ENCODE measurements around the gene C10orf53.

Gene C10orf53

DNA sequence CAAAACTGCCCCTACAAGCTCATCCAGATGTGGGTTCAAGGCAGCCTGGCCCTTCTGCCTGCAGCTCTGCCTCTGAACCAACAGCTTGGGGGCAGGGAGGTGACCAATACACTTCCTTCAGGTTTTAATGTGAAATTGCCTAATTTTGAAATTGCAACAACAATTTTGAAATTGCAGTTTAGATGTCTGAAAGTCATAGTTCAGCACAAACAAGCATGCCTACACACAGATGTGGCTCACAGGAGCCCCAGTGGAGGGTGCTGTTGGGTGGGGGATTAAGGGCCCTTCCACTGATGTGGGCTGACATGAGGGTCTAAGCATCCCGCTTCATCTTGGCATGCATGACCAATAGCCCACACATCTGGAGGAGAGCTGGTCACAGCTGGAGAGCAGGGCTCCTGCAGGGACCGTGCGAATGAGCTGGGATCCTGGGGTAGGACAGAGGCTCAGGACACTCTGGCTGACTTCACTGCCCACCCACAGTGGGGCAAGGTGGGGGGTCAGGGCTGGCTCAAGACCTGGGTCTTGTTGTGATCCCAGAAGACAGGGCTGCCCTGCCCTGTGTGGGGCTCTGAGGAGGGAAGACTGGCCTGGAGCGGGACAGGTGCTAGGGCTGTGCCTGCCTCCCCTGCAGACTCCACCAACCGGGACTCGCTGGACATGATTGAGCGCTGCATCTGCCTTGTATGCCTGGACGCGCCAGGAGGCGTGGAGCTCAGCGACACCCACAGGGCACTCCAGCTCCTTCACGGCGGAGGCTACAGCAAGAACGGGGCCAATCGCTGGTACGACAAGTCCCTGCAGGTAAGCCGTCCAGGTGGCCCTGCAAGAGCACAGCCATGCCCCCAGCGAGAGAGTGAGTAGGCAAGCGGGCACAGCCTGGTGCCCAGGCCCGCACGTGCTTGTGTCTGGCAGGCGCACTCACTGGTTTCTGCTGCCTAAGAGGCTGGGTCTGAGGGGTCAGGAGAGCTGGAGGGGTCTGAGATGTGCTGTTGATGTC, 33.3 kb upstream of the C10orf53 start:
- Histone ChIP-seq H3K27ac (ENCODE audit: low read depth, low read length) (no peak overlapping the region), H3K9ac (ENCODE audit: low read length) (no peak overlapping the region), H3K27me3 (ENCODE audit: control insufficient read depth, insufficient read depth, low read length) (peaks cover 13% of the 10 kb centered on the region), H3K36me3 (ENCODE audit: control insufficient read depth, insufficient read depth, low read length) (no peaks in the 10 kb centered on the region), H3K4me3 (ENCODE audit: low read depth, low read length) (no peak overlapping the region), H3K4me1 (ENCODE audit: control insufficient read depth, insufficient read depth, low read length) (peaks cover 11% of the 10 kb centered on the region; the same call in 1 of the 2 replicates), H3K9me3 (ENCODE audit: control insufficient read depth, insufficient read depth, low read depth, low read length) (no peaks in the 10 kb centered on the region)

DNA sequence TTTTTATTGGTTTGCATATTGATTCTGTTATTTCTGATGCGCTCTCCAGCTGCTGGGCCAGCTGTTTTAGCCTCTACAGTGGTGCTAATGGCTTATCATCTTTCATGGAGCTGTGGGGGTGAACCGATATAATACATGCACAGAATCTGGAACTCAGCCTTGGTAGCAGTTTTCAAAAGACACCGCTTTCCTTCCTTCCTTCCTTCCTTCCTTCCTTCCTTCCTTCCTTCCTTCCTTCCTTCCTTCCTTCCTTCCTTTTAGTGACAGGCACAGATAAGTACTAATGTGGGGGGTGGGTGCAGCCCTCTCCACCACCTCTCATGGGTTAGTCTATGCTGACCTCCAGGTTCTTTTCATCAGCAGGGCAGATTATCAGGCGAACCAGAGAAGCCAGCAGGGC, 31.9 kb upstream of the C10orf53 start:
- Histone ChIP-seq H3K36me3 (ENCODE audit: control insufficient read depth, insufficient read depth, low read length) (no peaks in the 10 kb centered on the region), H3K27ac (ENCODE audit: low read depth, low read length) (no peak overlapping the region), H3K9me3 (ENCODE audit: control insufficient read depth, insufficient read depth, low read depth, low read length) (no peaks in the 10 kb centered on the region), H3K27me3 (ENCODE audit: control insufficient read depth, insufficient read depth, low read length) (peaks cover 13% of the 10 kb centered on the region), H3K4me1 (ENCODE audit: control insufficient read depth, insufficient read depth, low read length) (peaks cover 11% of the 10 kb centered on the region; the same call in 1 of the 2 replicates), H3K4me3 (ENCODE audit: low read depth, low read length) (no peak overlapping the region), H3K9ac (ENCODE audit: low read length) (no peak overlapping the region)

DNA sequence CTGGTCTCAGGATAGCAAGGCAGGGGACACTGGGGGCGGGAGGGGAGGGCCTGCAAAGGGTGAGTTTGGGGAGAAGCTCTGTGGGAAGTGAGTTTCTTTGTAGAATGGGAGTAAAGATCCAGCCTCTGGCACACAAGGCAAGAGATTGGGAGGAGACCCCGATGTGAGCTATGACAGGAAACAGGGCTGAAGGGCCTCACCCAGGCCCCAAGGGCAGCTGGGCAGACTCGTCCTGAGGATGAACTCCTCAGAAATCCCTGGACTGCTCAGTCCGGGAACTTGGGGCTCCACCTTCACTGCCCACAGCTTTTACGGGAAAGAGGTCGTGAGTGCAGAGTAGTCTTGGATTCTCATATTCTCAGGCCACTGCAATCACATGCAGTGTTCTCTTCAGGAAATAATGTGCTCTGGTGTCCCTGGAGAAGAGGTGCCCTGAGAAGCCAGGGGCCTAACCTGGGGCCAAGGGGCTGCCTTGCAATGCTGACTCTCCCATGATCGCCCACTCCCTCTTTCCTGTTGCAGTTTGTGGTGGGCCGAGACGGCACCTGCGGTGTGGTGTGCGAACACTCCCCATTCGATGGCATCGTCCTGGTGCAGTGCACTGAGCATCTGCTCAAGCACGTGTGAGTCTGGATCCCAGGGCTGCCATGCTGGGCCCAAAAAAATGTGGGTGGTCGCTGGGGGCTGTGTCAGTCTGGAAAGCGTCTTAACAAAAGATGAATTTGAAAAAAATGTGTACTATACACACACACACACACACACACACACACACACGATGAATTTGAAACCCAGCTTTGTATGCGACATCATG, 31.3 kb upstream of the C10orf53 start:
- Histone ChIP-seq H3K4me3 (ENCODE audit: low read depth, low read length) (no peak overlapping the region), H3K27me3 (ENCODE audit: control insufficient read depth, insufficient read depth, low read length) (peaks cover 13% of the 10 kb centered on the region), H3K4me1 (ENCODE audit: control insufficient read depth, insufficient read depth, low read length) (peaks cover 11% of the 10 kb centered on the region; the same call in 1 of the 2 replicates), H3K27ac (ENCODE audit: low read depth, low read length) (no peak overlapping the region), H3K9me3 (ENCODE audit: control insufficient read depth, insufficient read depth, low read depth, low read length) (no peaks in the 10 kb centered on the region), H3K36me3 (ENCODE audit: control insufficient read depth, insufficient read depth, low read length) (no peaks in the 10 kb centered on the region), H3K9ac (ENCODE audit: low read length) (no peak overlapping the region)

DNA sequence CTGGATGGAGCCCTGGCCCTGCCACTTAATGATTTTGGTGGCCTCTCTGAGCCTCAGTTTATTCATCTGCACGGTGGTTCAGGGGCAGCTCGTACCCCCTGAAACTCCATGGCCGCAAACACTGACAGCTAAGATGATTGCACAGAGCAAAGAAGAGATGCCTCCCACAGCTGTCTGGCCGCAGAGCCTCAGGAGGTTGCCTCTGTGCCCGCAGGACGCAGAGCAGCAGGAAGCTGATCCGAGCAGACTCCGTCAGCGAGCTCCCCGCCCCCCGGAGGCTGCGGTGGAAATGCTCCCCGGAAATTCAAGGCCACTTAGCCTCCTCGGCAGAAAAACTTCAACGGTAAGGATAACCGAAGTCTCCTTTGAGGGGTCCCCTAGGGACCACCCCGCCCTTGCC, 30.2 kb upstream of the C10orf53 start:
- H3K27ac ChIP-seq (ENCODE audit: low read depth, low read length), result no peak overlapping the region
- H3K9ac ChIP-seq (ENCODE audit: low read length), result no peak overlapping the region
- H3K27me3 ChIP-seq (ENCODE audit: control insufficient read depth, insufficient read depth, low read length), result peaks cover 13% of the 10 kb centered on the region
- H3K36me3 ChIP-seq (ENCODE audit: control insufficient read depth, insufficient read depth, low read length), result no peaks in the 10 kb centered on the region
- H3K4me3 ChIP-seq (ENCODE audit: low read depth, low read length), result no peak overlapping the region
- no peaks in the 10 kb centered on the region for H3K9me3 ChIP-seq (ENCODE audit: control insufficient read depth, insufficient read depth, low read depth, low read length)
- peaks cover 11% of the 10 kb centered on the region; the same call in 1 of the 2 replicates for H3K4me1 ChIP-seq (ENCODE audit: control insufficient read depth, insufficient read depth, low read length)

DNA sequence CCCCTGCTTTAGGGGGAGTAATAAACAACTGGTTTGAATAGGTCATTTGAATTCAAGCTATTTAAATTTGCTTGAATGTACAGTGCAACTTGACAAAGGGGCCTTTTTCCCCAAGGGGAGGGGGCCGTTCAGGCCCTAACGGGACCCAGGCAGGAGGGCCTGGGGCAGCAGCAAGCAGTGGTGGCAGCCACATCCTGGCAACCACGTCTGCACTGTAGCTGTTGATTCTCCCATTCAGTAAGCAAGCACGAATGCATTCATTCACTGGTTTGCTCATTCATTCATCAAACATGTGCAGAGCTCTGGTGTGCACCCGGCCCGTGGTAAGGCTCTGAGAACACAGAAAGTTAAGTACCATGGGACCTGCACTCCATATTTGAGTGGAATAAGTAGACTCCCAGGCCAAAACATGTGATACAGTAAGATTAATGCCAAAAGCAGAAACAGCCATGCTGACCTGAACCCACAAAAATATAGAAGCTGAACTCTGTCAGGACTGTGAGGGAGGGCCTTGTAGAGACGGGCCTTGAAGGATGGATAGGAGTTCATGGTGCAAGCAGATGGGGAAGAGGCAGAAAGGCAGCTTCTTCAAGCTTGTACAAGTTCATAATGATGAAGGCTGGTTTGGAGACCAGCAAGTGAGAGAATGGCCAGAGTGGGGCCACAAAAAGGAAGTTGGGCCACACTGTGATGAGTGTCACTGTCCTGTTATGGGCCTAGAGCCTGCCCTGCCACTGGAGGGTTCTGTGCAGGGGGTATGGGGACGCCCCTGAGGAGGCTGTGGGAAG, 29.3 kb upstream of the C10orf53 start:
- Histone ChIP-seq H3K9me3 (ENCODE audit: control insufficient read depth, insufficient read depth, low read depth, low read length) (no peaks in the 10 kb centered on the region), H3K27me3 (ENCODE audit: control insufficient read depth, insufficient read depth, low read length) (peaks cover 5% of the 10 kb centered on the region; the same call in 1 of the 2 replicates)

DNA sequence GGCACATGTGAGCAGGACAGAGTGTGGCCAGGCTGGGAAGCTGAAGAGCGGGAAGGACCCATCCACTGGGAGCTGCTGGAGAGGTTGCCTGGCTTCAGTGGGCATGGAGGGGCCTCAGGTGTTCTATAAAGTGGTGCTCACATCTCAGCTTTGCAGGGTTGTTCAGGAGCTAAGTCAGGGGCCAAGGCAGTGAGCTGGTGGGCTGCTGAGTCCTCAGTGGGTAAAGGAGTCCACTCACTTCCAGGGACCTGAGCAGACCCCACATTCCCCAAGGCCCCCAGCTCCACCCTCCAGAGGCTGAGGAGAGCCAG, 28.8 kb upstream of the C10orf53 start:
- H3K9ac ChIP-seq (ENCODE audit: low read length), result no peak overlapping the region
- H3K27ac ChIP-seq (ENCODE audit: low read depth, low read length), result no peak overlapping the region

More for the DNA sequence above, 29.3 kb upstream of the C10orf53 start:
- Histone ChIP-seq H3K4me1 (ENCODE audit: control insufficient read depth, insufficient read depth, low read length) (peaks cover 11% of the 10 kb centered on the region; the same call in 1 of the 2 replicates), H3K36me3 (ENCODE audit: control insufficient read depth, insufficient read depth, low read length) (no peaks in the 10 kb centered on the region), H3K9ac (ENCODE audit: low read length) (no peak overlapping the region), H3K27ac (ENCODE audit: low read depth, low read length) (no peak overlapping the region), H3K4me3 (ENCODE audit: low read depth, low read length) (no peak overlapping the region)

DNA sequence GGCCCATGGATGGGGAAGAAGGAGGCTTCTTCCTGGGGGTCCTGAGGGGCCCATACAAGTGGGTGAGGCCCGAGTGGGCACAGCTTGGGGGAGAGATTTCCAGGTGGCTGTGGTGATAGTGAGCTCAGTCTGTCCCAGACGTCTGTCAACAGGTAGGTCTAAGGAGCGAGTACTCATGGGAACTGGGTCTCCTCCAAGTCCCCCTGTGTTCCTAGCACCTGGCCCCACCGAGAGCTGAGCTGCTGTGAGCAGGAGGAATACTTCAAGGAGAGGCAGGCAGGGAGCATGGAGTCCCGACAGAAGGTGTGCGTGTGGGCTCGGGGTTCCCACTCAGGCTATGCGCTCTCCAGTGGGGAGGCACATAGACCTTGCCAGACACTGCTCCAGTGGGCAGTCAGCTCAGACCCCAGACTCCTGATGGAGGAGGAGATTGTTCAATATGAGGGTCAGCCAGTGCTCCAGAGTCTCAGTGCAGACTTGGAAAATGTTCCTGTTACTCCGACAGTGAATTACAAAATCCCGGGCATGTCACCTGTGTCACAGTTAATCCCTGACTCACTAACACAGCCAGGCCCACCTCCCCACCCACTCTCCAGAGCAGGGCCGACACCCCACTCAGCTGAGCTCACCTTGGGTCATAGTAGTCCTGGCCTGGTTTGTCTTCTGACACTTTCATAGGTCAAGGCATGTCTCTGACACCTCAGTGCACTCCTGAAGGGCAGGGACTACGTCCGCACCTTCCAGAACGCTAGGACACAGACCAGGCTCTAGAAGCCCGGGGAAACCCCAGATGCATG, 28.2 kb upstream of the C10orf53 start:
- H3K4me1 ChIP-seq (ENCODE audit: control insufficient read depth, insufficient read depth, low read length), result peaks cover 11% of the 10 kb centered on the region; the same call in 1 of the 2 replicates
- no peaks in the 10 kb centered on the region for H3K9me3 ChIP-seq (ENCODE audit: control insufficient read depth, insufficient read depth, low read depth, low read length)
- H3K4me3 ChIP-seq (ENCODE audit: low read depth, low read length), result no peak overlapping the region
- H3K9ac ChIP-seq (ENCODE audit: low read length), result no peak overlapping the region
- no peaks in the 10 kb centered on the region for H3K36me3 ChIP-seq (ENCODE audit: control insufficient read depth, insufficient read depth, low read length)
- H3K27ac ChIP-seq (ENCODE audit: low read depth, low read length), result no peak overlapping the region
- peaks cover 5% of the 10 kb centered on the region; the same call in 1 of the 2 replicates for H3K27me3 ChIP-seq (ENCODE audit: control insufficient read depth, insufficient read depth, low read length)

More for the DNA sequence above, 28.8 kb upstream of the C10orf53 start:
- no peaks in the 10 kb centered on the region for H3K9me3 ChIP-seq (ENCODE audit: control insufficient read depth, insufficient read depth, low read depth, low read length)
- H3K27me3 ChIP-seq (ENCODE audit: control insufficient read depth, insufficient read depth, low read length), result peaks cover 5% of the 10 kb centered on the region; the same call in 1 of the 2 replicates
- H3K36me3 ChIP-seq (ENCODE audit: control insufficient read depth, insufficient read depth, low read length), result no peaks in the 10 kb centered on the region
- peaks cover 11% of the 10 kb centered on the region; the same call in 1 of the 2 replicates for H3K4me1 ChIP-seq (ENCODE audit: control insufficient read depth, insufficient read depth, low read length)
- H3K4me3 ChIP-seq (ENCODE audit: low read depth, low read length), result no peak overlapping the region

DNA sequence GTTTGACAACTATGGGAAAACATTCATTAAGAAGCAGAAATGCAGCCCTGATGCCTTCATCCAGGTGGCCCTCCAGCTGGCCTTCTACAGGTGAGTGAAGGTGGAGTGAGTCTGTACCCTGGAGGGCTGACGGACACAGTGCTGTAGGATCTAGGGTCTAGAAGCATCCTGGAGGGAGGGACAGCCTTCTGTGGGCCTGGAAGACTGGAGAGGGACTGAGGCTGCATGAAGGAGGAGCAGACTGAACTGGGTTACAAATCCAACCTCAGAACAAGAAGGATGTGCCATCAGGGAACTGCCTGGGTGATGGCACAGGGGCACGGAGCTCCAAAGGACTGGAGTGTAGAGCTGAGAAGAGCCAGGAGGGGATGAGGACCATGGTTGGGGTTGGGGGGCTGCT, 27.5 kb upstream of the C10orf53 start:
- H3K4me1 ChIP-seq (ENCODE audit: control insufficient read depth, insufficient read depth, low read length), result peaks cover 11% of the 10 kb centered on the region; the same call in 1 of the 2 replicates

DNA sequence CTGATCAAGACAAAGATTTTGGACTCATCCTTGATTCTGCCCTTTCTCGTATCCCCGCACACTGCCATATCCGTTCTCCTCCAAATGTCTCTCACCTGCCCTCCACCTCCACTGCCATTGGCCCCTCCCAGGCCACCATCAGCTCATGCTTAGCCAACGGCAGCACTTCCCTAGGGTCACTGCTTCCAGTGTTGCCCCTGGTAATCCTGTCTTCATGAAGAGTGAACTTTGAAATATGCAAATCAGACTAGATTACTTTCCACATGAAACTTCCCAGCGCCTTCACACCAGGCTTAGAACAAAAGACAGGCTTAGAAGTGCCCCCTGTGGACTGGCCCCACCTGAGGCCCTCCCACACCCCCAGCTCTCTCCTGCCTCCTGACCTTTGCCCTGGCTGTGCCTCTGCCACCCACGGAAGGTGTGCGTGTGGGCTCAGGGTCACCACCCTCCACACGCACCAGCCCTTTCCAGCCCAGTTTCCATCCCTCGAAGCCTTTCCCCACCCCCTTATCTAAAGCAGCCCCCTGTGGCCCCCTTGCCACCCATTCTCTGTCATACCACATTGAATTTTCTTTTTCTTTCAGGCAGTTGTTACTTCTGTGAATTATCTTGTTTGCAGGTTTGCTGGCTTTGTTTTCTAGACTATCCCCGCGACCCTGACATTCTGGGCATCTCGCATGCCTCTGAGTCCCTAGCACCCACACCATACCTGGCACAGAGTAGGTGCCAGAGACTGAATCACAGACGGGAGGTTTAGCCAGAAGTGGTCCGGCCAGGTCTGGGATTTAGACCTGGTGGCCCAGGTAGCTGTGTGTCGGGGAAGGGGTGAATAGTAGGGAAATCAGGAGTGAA, 26.8 kb upstream of the C10orf53 start:
- Histone ChIP-seq H3K4me1 (ENCODE audit: control insufficient read depth, insufficient read depth, low read length) (peaks cover 11% of the 10 kb centered on the region; the same call in 1 of the 2 replicates), H3K27ac (ENCODE audit: low read depth, low read length) (no peak overlapping the region), H3K36me3 (ENCODE audit: control insufficient read depth, insufficient read depth, low read length) (no peaks in the 10 kb centered on the region), H3K27me3 (ENCODE audit: control insufficient read depth, insufficient read depth, low read length) (peaks cover 5% of the 10 kb centered on the region; the same call in 1 of the 2 replicates), H3K9ac (ENCODE audit: low read length) (no peak overlapping the region), H3K9me3 (ENCODE audit: control insufficient read depth, insufficient read depth, low read depth, low read length) (no peaks in the 10 kb centered on the region), H3K4me3 (ENCODE audit: low read depth, low read length) (no peak overlapping the region)

More for the DNA sequence above, 27.5 kb upstream of the C10orf53 start:
- Histone ChIP-seq H3K9me3 (ENCODE audit: control insufficient read depth, insufficient read depth, low read depth, low read length) (no peaks in the 10 kb centered on the region), H3K4me3 (ENCODE audit: low read depth, low read length) (no peak overlapping the region), H3K27ac (ENCODE audit: low read depth, low read length) (no peak overlapping the region), H3K36me3 (ENCODE audit: control insufficient read depth, insufficient read depth, low read length) (no peaks in the 10 kb centered on the region), H3K27me3 (ENCODE audit: control insufficient read depth, insufficient read depth, low read length) (peaks cover 5% of the 10 kb centered on the region; the same call in 1 of the 2 replicates), H3K9ac (ENCODE audit: low read length) (no peak overlapping the region)
